GM12875 (cell line): ENCODE measurements around the gene AKAP13.
A peak's percentile ranks its signal among the peaks of the same experiment; 100 is the strongest.

Experiments
- H3K4me3 ChIP-seq: one replicate; pipeline ENCODE4 v1.5.1; 2011; ENCODE audit warnings: low read depth, low read length, control low read depth
- TF ChIP-seq, protein P1 (sequence below): IDR thresholded peaks from 2 replicates; pipeline ENCODE4 v1.5.1; 2011; ENCODE audit warnings: low read depth, mild to moderate bottlenecking, control low read depth, inconsistent platforms, low read length, moderate library complexity, borderline replicate concordance; ENCODE audit not compliant: insufficient read depth

AKAP13 gene

GRCh38 chr15:85688711-85689110 is 308.3 kb downstream of the AKAP13 start:
- no peak overlapping the region for H3K4me3 ChIP-seq
- TF ChIP-seq, protein P1, sequence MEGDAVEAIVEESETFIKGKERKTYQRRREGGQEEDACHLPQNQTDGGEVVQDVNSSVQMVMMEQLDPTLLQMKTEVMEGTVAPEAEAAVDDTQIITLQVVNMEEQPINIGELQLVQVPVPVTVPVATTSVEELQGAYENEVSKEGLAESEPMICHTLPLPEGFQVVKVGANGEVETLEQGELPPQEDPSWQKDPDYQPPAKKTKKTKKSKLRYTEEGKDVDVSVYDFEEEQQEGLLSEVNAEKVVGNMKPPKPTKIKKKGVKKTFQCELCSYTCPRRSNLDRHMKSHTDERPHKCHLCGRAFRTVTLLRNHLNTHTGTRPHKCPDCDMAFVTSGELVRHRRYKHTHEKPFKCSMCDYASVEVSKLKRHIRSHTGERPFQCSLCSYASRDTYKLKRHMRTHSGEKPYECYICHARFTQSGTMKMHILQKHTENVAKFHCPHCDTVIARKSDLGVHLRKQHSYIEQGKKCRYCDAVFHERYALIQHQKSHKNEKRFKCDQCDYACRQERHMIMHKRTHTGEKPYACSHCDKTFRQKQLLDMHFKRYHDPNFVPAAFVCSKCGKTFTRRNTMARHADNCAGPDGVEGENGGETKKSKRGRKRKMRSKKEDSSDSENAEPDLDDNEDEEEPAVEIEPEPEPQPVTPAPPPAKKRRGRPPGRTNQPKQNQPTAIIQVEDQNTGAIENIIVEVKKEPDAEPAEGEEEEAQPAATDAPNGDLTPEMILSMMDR: no peak

DNA sequence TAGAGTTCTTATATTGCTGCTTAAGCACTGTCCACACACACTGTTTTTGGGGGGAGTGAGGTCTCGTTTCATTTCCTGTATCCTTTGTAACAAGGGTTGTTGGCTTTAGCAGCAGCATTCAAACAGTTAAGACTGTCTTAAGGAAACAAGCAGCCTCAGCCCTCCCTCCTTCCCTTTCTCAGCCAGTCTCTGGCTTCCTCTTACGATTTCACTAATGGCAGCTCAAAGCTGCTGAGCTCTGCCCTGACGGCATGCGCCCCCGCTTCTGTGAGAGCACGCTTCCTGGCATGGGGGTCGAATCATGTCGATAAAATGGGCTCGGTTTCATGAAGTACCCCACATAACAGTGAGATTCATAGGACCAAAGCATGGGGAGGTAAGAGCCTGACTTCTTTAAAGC is 309.3 kb downstream of the AKAP13 start:
- TF ChIP-seq, protein P1: no peak
- peak overlapping the region; percentile 46 for H3K4me3 ChIP-seq

DNA sequence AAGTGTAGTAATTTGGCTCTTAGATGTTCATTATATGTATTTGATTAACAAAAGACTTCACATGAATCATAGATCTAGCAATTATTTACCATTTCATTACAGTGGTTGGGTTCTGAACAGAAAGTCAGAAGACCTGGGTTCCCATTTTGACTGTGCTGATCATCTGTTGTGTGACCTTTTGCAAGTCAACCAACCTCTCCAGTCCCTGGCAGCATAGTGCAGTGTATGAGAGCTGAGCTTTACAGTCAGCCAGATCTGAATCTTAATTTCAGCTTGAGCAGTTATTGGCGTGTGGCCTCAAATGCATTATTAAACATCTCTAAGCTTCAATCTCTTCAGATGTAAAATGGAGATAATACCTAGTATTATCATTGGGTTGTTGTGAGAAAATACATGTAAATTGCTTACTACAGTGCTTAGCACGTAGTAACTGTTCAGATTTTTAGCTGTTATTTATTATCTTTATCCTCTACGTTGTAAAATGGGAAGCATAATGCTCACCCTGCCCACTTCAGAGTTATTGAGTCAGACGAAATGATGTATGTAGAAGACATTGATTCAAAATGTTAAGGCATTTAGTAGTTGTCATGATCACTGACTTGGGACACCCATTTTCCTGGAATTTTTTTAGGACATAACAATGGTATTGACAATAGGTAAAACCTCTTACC is 310.3 kb downstream of the AKAP13 start:
- H3K4me3 ChIP-seq: no peak overlapping the region
- TF ChIP-seq, protein P1: no peak

DNA sequence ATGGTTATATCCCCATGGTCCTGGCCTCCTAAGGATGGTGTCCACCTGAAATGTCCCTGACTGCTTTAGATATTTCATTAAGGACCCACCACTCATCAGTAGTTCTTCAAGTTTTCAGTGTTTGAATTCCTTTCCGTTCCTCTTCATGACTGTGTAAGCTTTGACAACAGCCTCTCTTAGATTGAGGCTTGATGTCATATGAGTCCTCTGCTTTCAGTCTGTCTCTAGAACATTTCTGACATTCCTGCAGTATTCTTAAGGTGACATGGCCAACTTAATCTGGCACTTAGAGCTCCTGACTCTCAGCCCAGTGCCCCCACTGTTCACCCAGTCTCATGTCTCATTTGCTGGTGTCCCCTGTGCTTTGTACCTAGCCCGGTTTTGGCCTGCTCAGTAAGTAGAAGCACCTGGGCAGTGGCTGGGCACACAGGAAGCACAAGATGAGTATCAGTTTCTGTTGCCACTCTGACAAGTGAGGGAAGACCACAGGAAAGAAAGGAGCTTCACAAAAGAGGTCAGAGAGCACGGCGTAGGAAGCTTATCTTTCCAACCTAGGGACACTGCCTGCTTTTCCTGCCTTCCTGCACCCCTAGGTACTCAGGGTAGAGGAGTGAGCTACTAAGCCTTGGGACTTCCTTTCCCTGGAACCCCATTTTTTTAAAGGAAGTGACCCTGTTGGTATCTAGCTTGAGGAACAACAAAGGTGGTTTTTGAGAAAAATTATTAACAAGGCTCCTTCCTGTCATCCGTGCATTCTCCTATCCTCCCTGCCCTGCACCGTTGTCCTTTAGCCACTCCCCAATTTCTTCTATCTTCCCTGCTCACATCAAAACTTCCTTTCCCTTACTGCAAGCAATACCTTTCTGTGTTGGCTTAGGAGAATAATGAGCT is 311.2 kb downstream of the AKAP13 start:
- peak overlapping the region; percentile 8 for H3K4me3 ChIP-seq
- TF ChIP-seq, protein P1: no peak

- TF ChIP-seq, protein P1: no peak
- H3K4me3 ChIP-seq: no peak overlapping the region
Observed at GRCh38 chr15:85692321-85692720, 311.9 kb downstream of the AKAP13 start.

GRCh38 chr15:85692873-85693272 is 312.5 kb downstream of the AKAP13 start:
- TF ChIP-seq, protein P1: no peak
- no peak overlapping the region for H3K4me3 ChIP-seq

GRCh38 chr15:85693277-85693676 is 312.9 kb downstream of the AKAP13 start:
- no peak overlapping the region for H3K4me3 ChIP-seq
- TF ChIP-seq, protein P1: no peak
